ENCODE data around the gene CCNF.

The CCNF gene

DNA sequence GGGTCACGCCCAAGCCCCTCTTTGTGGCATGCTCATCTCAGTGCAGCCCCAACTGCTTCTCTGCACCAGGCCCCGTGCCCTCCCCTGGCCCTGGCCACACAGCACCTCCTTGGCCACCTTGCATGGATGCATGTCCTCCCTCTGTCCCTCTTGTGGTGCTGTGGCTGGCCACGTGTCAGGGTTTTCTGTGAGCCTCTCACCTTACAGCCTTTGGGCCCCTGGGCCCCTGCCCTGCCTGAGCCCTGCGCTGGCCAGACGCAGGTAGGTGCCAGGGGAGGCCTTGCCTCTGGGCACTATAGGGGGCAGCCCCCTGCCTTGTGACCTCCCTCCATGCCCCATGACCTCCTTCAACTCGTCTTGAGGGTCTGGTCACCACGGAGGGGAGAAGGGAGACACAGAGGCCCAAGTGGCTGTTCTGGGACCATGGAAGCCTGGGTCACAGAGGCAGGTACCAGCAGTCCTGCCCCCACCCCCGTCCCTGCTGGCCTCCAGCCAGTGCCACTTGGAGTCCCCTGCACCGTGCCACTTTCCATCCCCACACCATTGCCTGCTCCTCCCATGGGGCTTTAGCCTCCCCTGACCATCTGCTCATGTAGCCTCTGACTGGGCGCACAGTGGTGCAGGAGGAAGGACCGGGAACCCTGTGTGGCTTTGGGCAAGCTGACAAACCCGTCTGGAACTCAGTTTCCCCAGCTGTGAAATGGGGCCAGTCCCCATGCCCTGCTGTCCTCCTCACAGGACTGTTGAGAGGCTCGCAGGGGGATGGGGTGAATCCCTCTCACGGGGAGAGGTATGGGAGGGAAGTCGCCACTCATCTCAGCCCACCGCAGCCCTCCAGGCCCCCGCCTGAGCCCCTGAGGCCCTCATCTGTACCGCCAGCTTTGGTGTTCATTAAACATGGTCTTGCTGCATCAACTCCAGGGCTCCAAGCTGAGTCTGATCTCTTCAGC lies 73.0 kb downstream of the CCNF start:
- Mint-ChIP-seq H3K27me3 (ENCODE audit: low read depth) (no peaks in the 10 kb centered on the region), H3K4me1 (ENCODE audit: low read depth) (no peaks in the 10 kb centered on the region), H3K4me3 (no peak overlapping the region), H3K27ac (no peak overlapping the region), H3K9me3 (no peaks in the 10 kb centered on the region), H3K36me3 (ENCODE audit: low read depth) (no peaks in the 10 kb centered on the region)

DNA sequence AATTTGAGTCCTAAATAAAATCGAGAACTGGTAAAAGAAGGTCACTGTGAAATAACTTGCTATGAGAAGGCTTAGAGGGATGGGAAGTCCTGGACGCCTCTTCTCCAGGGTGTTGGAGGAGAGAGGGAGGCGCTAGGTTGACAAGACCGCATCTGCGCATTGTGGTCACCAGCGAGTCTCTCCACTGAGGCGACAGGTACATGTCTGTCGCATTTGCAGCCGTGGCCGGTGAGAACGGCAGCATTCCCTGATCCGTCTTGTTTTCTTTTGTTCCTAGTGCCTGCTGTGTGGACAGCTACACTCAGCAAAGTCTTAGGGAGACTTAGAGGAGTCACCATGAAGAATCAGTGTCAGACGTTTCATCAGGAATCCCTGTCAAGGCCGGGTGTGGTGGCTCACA lies 76.4 kb downstream of the CCNF start:
- Mint-ChIP-seq H3K4me3 (no peak overlapping the region), H3K27me3 (ENCODE audit: low read depth) (no peaks in the 10 kb centered on the region), H3K9me3 (no peaks in the 10 kb centered on the region), H3K27ac (no peak overlapping the region), H3K36me3 (ENCODE audit: low read depth) (no peaks in the 10 kb centered on the region), H3K4me1 (ENCODE audit: low read depth) (no peaks in the 10 kb centered on the region)

DNA sequence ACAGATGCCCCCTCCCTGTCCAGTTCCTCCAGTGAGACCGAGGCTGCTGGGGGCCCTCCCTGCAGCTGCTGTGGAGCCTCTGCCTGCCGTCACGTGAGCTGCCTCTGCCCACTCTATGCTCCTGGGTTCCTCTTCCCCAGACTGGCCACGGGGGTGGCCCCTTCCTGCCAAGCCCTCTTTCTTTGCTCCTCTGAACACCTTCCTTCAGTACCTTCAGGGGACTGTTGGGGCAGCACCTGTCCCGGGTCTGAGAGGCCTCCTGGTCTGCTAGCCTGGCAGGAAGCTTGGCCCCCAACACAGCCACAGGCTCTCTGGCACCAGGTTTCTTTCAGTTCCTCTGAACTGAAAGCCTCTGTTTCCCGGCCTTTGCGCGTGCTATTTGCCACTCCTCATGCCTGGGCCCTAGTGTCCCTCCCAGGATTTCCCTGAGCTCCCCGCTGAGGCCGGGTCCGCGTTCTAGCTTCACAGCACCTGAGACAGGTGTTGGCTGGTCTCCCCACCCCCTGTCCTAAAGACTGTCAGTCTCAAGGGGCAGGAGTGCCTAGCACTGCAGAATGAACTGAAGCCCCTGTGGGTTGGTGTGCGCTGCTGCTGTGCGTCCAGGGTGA lies 77.9 kb downstream of the CCNF start:
- Mint-ChIP-seq H3K4me1 (ENCODE audit: low read depth) (peaks cover 2% of the 10 kb centered on the region), H3K4me3 (no peak overlapping the region), H3K9me3 (no peaks in the 10 kb centered on the region), H3K36me3 (ENCODE audit: low read depth) (no peaks in the 10 kb centered on the region), H3K27me3 (ENCODE audit: low read depth) (peaks cover 3% of the 10 kb centered on the region), H3K27ac (no peak overlapping the region)

DNA sequence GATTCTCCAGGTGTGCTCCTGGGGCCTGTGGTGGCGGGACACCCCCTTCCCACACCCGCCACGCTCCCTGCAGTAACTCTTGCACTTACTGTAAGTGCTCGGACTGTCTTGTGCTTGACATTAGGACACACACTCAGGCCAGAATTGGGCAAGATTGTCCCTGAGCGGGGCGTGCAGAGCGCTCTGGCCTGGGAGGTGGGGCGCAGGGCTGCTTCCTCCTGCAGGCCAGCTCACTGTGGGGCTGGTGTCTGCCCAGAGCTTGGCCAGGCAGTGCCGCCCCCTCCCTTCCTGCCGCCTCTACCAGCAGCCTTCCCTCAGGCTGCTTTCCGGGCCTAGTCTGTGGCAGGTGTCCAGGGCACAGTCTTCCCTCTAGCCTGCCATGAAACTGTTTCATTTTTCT lies 78.4 kb downstream of the CCNF start:
- Mint-ChIP-seq H3K4me1 (ENCODE audit: low read depth) (peaks cover 6% of the 10 kb centered on the region), H3K9me3 (no peaks in the 10 kb centered on the region), H3K36me3 (ENCODE audit: low read depth) (no peaks in the 10 kb centered on the region), H3K27me3 (ENCODE audit: low read depth) (peaks cover 4% of the 10 kb centered on the region), H3K4me3 (no peak overlapping the region), H3K27ac (no peak overlapping the region)
